ENCODE results near the gene KCNAB1.

GRCh38 chr3:156358232-156358631, 237.9 kb downstream of the KCNAB1 start:
- no peak for TF ChIP-seq SP1 (IDR thresholded peaks at IDR 0.05)
- no peak for TF ChIP-seq ARNT (IDR thresholded peaks at IDR 0.05)
- TF ChIP-seq L3MBTL2 (conservative IDR thresholded peaks at IDR 0.05): no peak
- TF ChIP-seq, protein P1, sequence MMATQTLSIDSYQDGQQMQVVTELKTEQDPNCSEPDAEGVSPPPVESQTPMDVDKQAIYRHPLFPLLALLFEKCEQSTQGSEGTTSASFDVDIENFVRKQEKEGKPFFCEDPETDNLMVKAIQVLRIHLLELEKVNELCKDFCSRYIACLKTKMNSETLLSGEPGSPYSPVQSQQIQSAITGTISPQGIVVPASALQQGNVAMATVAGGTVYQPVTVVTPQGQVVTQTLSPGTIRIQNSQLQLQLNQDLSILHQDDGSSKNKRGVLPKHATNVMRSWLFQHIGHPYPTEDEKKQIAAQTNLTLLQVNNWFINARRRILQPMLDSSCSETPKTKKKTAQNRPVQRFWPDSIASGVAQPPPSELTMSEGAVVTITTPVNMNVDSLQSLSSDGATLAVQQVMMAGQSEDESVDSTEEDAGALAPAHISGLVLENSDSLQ (IDR thresholded peaks at IDR 0.05): no peak
- TF ChIP-seq SUZ12 (IDR thresholded peaks at IDR 0.05): no peak
- no peak for TF ChIP-seq ELF4 (IDR thresholded peaks at IDR 0.05)
- no peak for TF ChIP-seq ZNF384 (IDR thresholded peaks at IDR 0.05)
- no peak for TF ChIP-seq FOXA1 (IDR thresholded peaks at IDR 0.05)
- TF ChIP-seq FOXM1 (IDR thresholded peaks at IDR 0.05; ENCODE audit: borderline replicate concordance): no peak
- no peak for TF ChIP-seq HDGF (IDR thresholded peaks at IDR 0.05; ENCODE audit: borderline replicate concordance)

Data from HEK293T (cell line).